Heart left ventricle (tissue), 13 donors: Measurements from ENCODE around the gene AIF1L.

ENCODE experiments used
- CTCF ChIP-seq, 12 donors: fragments of 200-600 bp; sonication (generic) in 4 of 12; IDR thresholded peaks; one replicate each; pipeline versions ENCODE4 v1.5.0 to v1.8.0; 2018 to 2022; ENCODE audit warnings: antibody characterized with exemption in 12 of 12, mild to moderate bottlenecking in 5 of 12
- POLR2A ChIP-seq, 2 donors: fragments of 450-650 bp; IDR thresholded peaks; one replicate each; pipeline ENCODE4 v1.6.1; 2017; ENCODE audit warnings: antibody characterized with exemption in 2 of 2, mild to moderate bottlenecking in 2 of 2, moderate library complexity in 2 of 2
- donor health status: ischemic (EF 13 %, LVEDD 7.1; RV severe dilation, severe dysfunction).
- donor health status: DM: no; HTN: yes; CAD: no.
- donor health status: DM: no; HTN: no; CAD: no.
- donor health status: ischemic (EF 25% LVEDD 6.9; RV normal size, moderate dysfunction).
- donor health status: ischemic (EF 25% LVEDD 5.7; RV mildly dilated, moderate dysfunction).
- donor health status: ischemic (EF 35%, LVEDD 5.7; RV mildly dilated, moderate dysfunction).
- donor health status: nonischemic (EF 11% LVEDD 7.7; RV severe dilation, severe dysfunction).
- donor health status: DM: yes; HTN: yes; CAD: no.
- donor health status: PGD.
- donor health status: ischemic (EF 29% LVEDD 5.4; RV normal size, mild dysfunction).
- donor health status: nonischemic (EF 23%, LVEDD 6.1; RV moderate dilation, normal function).

GRCh38 chr9:131125038-131125287 lies 28.6 kb downstream of the AIF1L start:
- TF ChIP-seq CTCF (IDR thresholded peaks at IDR 0.05) (no peak), POLR2A (IDR thresholded peaks at IDR 0.05) (no peak)
